HUES64 (cell line): Measurements from ENCODE around the gene ATP8A1.

Source experiments
- H3K27ac ChIP-seq: 2 replicates; pipeline ENCODE4 v1.7.0; 2013; ENCODE audit warnings: low read depth, low read length, inconsistent platforms
- H3K27me3 ChIP-seq: 2 replicates; pipeline ENCODE4 v1.6.1; 2013; ENCODE audit warnings: mild to moderate bottlenecking, low read length; ENCODE audit not compliant: insufficient read depth
- H3K36me3 ChIP-seq: 2 replicates; pipeline ENCODE4 v1.6.1; 2013; ENCODE audit warnings: mild to moderate bottlenecking, low read length; ENCODE audit not compliant: insufficient read depth
- H3K4me1 ChIP-seq: 2 replicates; pipeline ENCODE4 v1.6.1; 2013; ENCODE audit warnings: mild to moderate bottlenecking, low read length, moderate library complexity; ENCODE audit not compliant: insufficient read depth
- H3K4me3 ChIP-seq: 2 replicates; pipeline ENCODE4 v1.5.1; 2013; ENCODE audit warnings: mild to moderate bottlenecking, low read length, moderate library complexity
- H3K9ac ChIP-seq: 2 replicates; pipeline ENCODE4 v1.6.1; 2013; ENCODE audit warnings: mild to moderate bottlenecking, low read depth, low read length
- H3K9me3 ChIP-seq: 2 replicates; pipeline ENCODE4 v1.6.1; 2013; ENCODE audit warnings: low read depth, low read length; ENCODE audit not compliant: insufficient read depth
- WGBS: fragments of 150-250, 120-280 bp; methylation state at CpG from one replicate; pipeline ENCODE4 v1.1.7; 2013; ENCODE audit warnings: missing lambda C conversion rate; 5-methylcytosine and 5-hydroxymethylcytosine counted together

ATP8A1 gene

DNA sequence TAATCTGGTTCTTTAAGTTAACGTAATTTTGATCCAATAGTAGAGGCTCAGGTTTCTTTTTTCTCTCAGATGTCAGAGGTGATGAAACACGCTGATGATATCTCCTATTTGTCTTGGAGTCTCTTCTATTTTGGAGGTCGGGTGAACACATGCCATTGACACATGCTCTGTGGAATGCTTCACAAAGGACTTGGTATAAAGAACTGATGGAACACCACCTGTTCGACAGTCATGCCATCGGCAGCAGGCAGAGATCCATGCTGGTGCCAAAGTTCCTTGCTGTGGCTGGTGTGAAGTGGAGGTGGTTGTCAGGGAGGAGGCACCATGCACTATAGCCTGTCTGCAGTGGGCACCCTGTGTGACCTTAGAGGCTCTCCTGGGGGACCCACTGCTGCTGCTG lies 94.9 kb downstream of the ATP8A1 start:
- no peak overlapping the region for H3K27ac ChIP-seq
- H3K4me1 ChIP-seq, result no peaks in the 10 kb centered on the region
- 92% methylated on average over 5 of the region's 5 CpGs for WGBS
- no peaks in the 10 kb centered on the region for H3K27me3 ChIP-seq
- H3K9me3 ChIP-seq, result no peaks in the 10 kb centered on the region
- H3K4me3 ChIP-seq, result no peak overlapping the region
- H3K9ac ChIP-seq, result no peak overlapping the region
- H3K36me3 ChIP-seq, result no peaks in the 10 kb centered on the region

- Histone ChIP-seq H3K27ac (no peak overlapping the region), H3K9me3 (no peaks in the 10 kb centered on the region), H3K9ac (no peak overlapping the region), H3K4me3 (no peak overlapping the region), H3K4me1 (no peaks in the 10 kb centered on the region), H3K36me3 (no peaks in the 10 kb centered on the region), H3K27me3 (no peaks in the 10 kb centered on the region)
- WGBS, result 95% methylated on average over 11 of the region's 11 CpGs
Observed at GRCh38 chr4:42561031-42561430, 95.9 kb downstream of the ATP8A1 start.

- no peaks in the 10 kb centered on the region for H3K27me3 ChIP-seq
- H3K4me1 ChIP-seq, result no peaks in the 10 kb centered on the region
- no peak overlapping the region for H3K4me3 ChIP-seq
- H3K9me3 ChIP-seq, result no peaks in the 10 kb centered on the region
- no peaks in the 10 kb centered on the region for H3K36me3 ChIP-seq
- no peak overlapping the region for H3K27ac ChIP-seq
- 95% methylated on average over 2 of the region's 3 CpGs for WGBS
- no peak overlapping the region for H3K9ac ChIP-seq
Observed at GRCh38 chr4:42560467-42560861, 96.4 kb downstream of the ATP8A1 start.

GRCh38 chr4:42558156-42558555 lies 98.7 kb downstream of the ATP8A1 start:
- Histone ChIP-seq H3K4me3 (no peak overlapping the region), H3K27me3 (no peaks in the 10 kb centered on the region), H3K4me1 (no peaks in the 10 kb centered on the region), H3K27ac (no peak overlapping the region), H3K36me3 (no peaks in the 10 kb centered on the region), H3K9me3 (no peaks in the 10 kb centered on the region), H3K9ac (no peak overlapping the region)
- WGBS, result 88% methylated on average over 1 of the region's 1 CpG

DNA sequence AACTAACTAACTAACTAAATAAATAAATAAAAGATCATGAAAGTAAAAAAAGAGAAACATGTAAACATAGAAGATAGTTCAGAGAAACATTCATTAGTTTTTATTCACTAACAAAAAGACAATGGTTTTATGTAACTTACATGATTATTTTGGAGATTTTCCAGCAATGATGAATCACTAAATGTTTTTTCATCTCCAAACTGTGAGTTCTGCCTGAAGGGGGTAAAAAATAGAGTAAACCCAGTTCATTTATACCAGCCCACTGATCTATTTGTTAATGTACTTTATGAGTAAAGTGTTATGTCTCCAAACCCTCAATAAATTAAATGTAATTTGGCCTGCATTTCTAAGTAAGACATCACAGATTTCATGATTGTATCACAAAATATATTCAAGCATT lies 101.1 kb downstream of the ATP8A1 start:
- Histone ChIP-seq H3K27ac (no peak overlapping the region), H3K36me3 (no peaks in the 10 kb centered on the region), H3K9me3 (no peaks in the 10 kb centered on the region), H3K4me1 (no peaks in the 10 kb centered on the region), H3K9ac (no peak overlapping the region), H3K4me3 (no peak overlapping the region), H3K27me3 (no peaks in the 10 kb centered on the region)

DNA sequence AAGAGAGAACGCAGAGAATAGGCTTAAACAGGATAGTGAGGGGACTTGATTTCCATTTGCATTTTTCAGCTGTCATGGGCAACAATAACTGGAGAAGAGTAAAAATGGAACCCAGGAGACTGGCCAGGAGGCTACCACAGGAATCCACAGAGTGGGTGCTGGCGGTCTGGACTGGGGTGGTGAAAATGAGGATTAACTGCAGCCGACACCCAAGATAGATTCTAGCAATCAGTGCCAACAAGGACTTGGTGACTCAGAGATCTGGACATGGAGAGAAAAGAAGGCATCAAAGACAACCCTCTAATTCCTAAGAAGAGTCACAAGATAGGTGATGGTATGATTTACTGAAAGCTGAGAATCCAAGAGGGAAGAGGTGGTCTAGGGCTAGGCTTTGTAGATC lies 102.8 kb downstream of the ATP8A1 start:
- H3K9me3 ChIP-seq, result no peaks in the 10 kb centered on the region
- H3K4me1 ChIP-seq, result no peaks in the 10 kb centered on the region
- H3K4me3 ChIP-seq, result no peak overlapping the region
- H3K36me3 ChIP-seq, result no peaks in the 10 kb centered on the region
- no peak overlapping the region for H3K27ac ChIP-seq
- no peaks in the 10 kb centered on the region for H3K27me3 ChIP-seq
- 94% methylated on average over 3 of the region's 3 CpGs for WGBS
- H3K9ac ChIP-seq, result no peak overlapping the region

GRCh38 chr4:42549896-42550295 lies 107.0 kb downstream of the ATP8A1 start:
- H3K9ac ChIP-seq, result no peak overlapping the region
- no peaks in the 10 kb centered on the region for H3K9me3 ChIP-seq
- no peak overlapping the region for H3K4me3 ChIP-seq
- H3K4me1 ChIP-seq, result no peaks in the 10 kb centered on the region
- H3K36me3 ChIP-seq, result no peaks in the 10 kb centered on the region
- H3K27ac ChIP-seq, result no peak overlapping the region
- no peaks in the 10 kb centered on the region for H3K27me3 ChIP-seq
- no CpG with 5 or more reads among the region's 1 CpG for WGBS

- no peak overlapping the region for H3K4me3 ChIP-seq
- no peak overlapping the region for H3K27ac ChIP-seq
- H3K27me3 ChIP-seq, result no peaks in the 10 kb centered on the region
- no peak overlapping the region for H3K9ac ChIP-seq
- H3K36me3 ChIP-seq, result no peaks in the 10 kb centered on the region
- WGBS, result 86% methylated on average over 3 of the region's 3 CpGs
- no peaks in the 10 kb centered on the region for H3K9me3 ChIP-seq
- H3K4me1 ChIP-seq, result no peaks in the 10 kb centered on the region
Observed at GRCh38 chr4:42547805-42548204, 109.1 kb downstream of the ATP8A1 start.

- Histone ChIP-seq H3K4me1 (no peaks in the 10 kb centered on the region), H3K27ac (no peak overlapping the region), H3K27me3 (no peaks in the 10 kb centered on the region), H3K36me3 (no peaks in the 10 kb centered on the region), H3K4me3 (no peak overlapping the region), H3K9ac (no peak overlapping the region), H3K9me3 (no peaks in the 10 kb centered on the region)
- WGBS, result 87% methylated on average over 2 of the region's 2 CpGs
Observed at GRCh38 chr4:42543762-42544161, 113.1 kb downstream of the ATP8A1 start.

GRCh38 chr4:42543126-42543525 lies 113.8 kb downstream of the ATP8A1 start:
- Histone ChIP-seq H3K36me3 (no peaks in the 10 kb centered on the region), H3K9me3 (no peaks in the 10 kb centered on the region), H3K4me1 (no peaks in the 10 kb centered on the region), H3K27ac (no peak overlapping the region), H3K27me3 (no peaks in the 10 kb centered on the region), H3K4me3 (no peak overlapping the region), H3K9ac (no peak overlapping the region)
- WGBS, result 95% methylated on average over 1 of the region's 1 CpG

DNA sequence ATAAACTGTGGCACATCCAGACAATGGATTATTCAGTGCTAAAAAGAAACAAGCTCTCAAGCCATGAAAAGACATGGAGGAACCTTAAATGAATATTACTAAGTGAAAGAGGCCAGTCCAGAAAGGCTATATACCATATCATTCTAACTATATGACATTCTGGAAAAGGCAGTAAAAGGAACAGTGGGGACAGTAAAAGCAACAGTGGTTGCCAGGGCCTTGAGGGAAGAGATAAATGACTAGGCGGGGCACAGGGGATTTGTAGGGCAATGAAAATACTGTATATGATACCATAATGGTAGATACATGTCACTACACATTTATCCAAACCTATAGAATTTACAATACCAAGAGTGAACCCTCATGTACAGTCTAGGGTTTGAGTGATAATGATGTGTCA lies 115.3 kb downstream of the ATP8A1 start:
- no peak overlapping the region for H3K4me3 ChIP-seq
- H3K36me3 ChIP-seq, result no peaks in the 10 kb centered on the region
- no peaks in the 10 kb centered on the region for H3K9me3 ChIP-seq
- 88% methylated on average over 1 of the region's 1 CpG for WGBS
- H3K27ac ChIP-seq, result no peak overlapping the region
- no peak overlapping the region for H3K9ac ChIP-seq
- H3K27me3 ChIP-seq, result no peaks in the 10 kb centered on the region
- H3K4me1 ChIP-seq, result no peaks in the 10 kb centered on the region

DNA sequence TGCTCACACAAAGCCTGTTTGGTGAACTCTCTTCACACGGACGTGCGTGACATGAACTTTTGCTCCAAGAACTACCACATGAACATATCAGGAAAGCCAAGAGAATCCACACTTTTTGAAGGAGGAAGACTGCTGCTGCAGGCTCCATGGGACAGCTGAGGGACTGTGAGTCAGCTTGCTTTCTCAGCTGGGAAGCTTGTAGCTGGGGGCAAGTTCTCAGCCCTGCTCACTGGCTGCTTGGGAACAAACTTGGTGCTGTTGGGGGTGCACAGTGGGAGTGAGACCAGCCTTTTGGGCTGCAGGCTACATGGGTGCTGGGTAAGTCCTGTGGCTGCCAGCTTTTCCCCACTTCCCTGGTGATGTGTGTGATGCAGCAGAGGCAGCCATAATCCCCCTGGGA lies 123.9 kb downstream of the ATP8A1 start:
- Histone ChIP-seq H3K4me1 (no peaks in the 10 kb centered on the region), H3K27ac (no peak overlapping the region), H3K27me3 (no peaks in the 10 kb centered on the region), H3K4me3 (no peak overlapping the region), H3K9ac (no peak overlapping the region), H3K36me3 (no peaks in the 10 kb centered on the region), H3K9me3 (no peaks in the 10 kb centered on the region)
- WGBS, result 98% methylated on average over 3 of the region's 3 CpGs
